22Rv1 (cell line): Measurements from ENCODE around the gene SAV1.
A peak's percentile ranks its signal among the peaks of the same experiment; 100 is the strongest.

Source experiments
- H3K27ac ChIP-seq: fragments of 450-650 bp; 2 replicates; pipeline ENCODE4 v1.5.1; 2017
- ZFX ChIP-seq: fragments of 450-650 bp; IDR thresholded peaks from 2 replicates; pipeline ENCODE4 v1.6.1; 2017; ENCODE audit warnings: antibody characterized with exemption, borderline replicate concordance
- TF ChIP-seq, protein P1 (sequence below): fragments of 450-650 bp; IDR thresholded peaks from 2 replicates; pipeline ENCODE4 v1.5.1; 2017; ENCODE audit warnings: mild to moderate bottlenecking

SAV1 gene

DNA sequence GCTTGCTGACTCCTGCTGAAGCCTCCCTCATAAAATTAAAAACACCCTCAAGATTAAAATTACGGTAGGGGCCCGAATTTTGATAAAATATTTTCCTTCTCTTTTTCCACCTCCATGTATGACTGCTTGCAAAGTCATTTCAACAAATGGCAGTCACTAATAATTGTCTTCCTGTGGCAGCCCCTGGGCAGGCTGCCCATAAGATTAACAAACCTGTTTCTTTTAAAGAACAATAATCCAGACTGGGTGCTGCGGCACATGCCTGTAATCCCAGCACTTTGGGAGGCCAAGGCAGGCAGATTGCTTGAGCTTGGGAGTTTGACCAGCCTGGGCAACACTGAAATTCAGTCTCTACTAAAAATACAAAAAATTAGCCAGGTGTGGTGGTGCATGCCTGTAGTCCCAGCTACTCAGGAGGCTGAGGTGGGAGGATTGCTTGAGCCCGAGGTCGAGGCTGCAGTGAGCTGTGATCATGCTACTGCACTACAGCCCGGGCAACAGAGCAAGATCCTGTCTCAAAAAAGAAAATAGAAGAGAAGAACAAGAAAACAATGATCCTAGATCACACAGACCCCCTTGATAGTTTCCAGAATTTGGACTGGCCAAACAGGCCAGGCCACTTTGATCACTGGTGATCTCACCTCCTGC, 8.7 kb downstream of the SAV1 start:
- TF ChIP-seq, protein P1, sequence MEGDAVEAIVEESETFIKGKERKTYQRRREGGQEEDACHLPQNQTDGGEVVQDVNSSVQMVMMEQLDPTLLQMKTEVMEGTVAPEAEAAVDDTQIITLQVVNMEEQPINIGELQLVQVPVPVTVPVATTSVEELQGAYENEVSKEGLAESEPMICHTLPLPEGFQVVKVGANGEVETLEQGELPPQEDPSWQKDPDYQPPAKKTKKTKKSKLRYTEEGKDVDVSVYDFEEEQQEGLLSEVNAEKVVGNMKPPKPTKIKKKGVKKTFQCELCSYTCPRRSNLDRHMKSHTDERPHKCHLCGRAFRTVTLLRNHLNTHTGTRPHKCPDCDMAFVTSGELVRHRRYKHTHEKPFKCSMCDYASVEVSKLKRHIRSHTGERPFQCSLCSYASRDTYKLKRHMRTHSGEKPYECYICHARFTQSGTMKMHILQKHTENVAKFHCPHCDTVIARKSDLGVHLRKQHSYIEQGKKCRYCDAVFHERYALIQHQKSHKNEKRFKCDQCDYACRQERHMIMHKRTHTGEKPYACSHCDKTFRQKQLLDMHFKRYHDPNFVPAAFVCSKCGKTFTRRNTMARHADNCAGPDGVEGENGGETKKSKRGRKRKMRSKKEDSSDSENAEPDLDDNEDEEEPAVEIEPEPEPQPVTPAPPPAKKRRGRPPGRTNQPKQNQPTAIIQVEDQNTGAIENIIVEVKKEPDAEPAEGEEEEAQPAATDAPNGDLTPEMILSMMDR, result no peak
- no peak for TF ChIP-seq ZFX
- peak overlapping the region; percentile 62 for H3K27ac ChIP-seq

DNA sequence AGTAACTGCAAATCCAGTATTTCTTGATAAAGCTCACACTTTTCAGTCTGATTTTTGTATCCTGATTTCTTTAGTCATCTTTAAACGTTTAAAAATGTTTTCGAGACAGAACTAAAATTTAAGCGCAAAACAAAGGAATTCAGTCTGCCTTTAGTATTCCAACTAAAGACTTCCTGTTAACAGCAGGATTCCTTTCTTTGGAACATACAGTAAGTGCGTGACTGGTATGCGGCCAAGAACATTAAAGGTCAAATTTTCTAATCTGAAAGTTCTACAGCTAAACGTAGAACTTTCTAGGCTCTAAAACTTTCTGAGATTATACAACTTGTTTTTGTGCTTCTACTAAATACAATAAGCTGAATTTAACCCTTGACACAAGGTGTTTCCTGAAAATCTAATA, 9.9 kb downstream of the SAV1 start:
- no peak for TF ChIP-seq ZFX
- TF ChIP-seq, protein P1, result no peak
- peak overlapping the region; percentile 62 for H3K27ac ChIP-seq

DNA sequence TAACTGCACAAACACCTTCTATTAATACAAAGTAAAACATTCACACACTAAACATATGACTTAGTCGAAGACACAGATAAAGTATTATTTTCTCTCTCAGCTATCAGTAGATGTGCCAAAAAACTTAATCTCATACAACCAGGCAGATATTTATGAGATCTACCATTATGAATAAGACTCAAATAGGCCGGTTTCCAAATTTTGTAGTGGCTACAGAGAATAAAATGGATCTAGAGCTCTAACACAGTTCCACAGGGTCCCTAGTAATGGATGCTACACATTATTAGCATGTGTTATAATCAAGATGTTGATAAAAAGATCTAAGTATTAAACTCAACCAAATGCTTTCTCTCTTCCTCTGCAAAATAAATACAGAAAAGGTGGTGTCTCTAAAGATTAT, 10.4 kb downstream of the SAV1 start:
- TF ChIP-seq, protein P1, result no peak
- TF ChIP-seq ZFX, result no peak

DNA sequence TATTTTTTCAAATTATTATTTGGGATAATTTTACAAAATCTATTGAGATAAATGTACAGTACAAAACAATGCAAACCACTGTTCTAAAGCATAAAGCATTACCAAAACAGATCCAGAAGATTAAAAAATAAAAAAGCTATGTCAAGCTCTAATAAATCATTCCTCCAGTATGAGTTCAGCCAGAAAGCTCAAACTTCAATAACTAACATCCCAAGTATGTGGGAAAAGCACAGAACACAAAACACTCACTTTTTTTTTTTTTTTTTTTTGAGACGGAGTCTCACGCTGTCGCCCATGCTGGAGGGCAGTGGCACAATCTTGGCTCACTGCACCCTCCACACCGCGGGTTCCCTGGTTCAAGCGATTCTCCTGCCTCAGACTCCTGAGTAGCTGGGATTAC, 11.3 kb downstream of the SAV1 start:
- no peak overlapping the region for H3K27ac ChIP-seq
- no peak for TF ChIP-seq ZFX
- TF ChIP-seq, protein P1, result no peak

More for the DNA sequence above, 10.4 kb downstream of the SAV1 start:
- peak overlapping the region; percentile 62 for H3K27ac ChIP-seq

DNA sequence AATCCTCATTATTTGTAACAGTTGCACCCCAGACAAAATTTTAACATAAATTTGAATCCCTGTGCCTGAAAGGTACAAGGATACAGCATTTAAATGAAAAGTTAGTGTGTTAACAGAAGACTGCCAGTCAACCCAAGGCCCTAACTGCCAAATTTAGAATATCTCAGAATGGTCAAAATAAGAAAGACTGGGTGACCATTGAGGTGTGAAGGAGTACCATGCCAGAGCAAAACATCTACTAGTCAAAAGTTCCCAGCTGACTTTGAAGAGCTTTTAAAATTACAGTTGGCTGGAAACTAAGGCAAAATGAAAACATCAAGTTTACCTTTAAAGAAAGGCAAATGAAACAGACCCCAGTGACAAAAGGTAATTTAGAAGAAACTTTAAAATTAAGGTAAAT, 18.4 kb downstream of the SAV1 start:
- no peak for TF ChIP-seq ZFX
- TF ChIP-seq, protein P1, result no peak
- no peak overlapping the region for H3K27ac ChIP-seq

DNA sequence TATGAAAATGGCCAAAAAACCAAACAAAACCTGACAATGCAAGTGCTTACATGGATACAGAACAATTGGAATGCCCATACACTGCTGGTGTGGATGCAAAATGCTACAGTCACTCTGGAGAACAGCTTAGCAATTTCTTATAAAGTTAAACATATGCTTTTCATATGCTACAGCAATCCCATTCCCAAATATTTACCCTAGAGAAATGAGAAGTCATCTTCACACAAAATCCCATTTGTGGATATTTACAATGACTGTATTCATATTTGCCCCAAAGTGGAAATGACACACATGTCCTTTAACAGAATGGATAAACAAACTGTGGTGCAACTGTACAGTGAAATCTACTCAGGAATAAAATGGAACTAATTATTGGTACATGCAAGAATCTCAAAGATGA, 20.4 kb downstream of the SAV1 start:
- no peak overlapping the region for H3K27ac ChIP-seq
- no peak for TF ChIP-seq ZFX
- TF ChIP-seq, protein P1, result no peak

DNA sequence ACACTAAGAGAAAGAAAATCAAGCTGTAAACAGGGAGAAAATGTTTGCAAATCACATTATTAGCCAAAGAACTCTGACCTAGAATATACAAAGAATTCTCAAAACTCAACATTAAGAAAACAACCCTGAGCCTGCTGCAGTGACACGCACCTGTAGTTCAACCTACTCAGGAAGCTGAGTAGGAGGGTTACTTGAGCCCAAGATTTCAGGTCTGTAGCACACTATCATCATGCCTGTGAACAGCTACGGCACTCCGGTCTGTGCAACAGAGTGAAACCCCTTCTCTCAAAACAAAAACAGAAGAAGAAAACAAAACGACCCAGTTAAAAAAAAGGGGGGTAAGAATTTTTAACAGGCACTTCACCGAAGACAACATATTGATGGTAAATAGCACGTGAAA, 20.8 kb downstream of the SAV1 start:
- no peak for TF ChIP-seq ZFX
- TF ChIP-seq, protein P1, result no peak
- no peak overlapping the region for H3K27ac ChIP-seq
